Measurements from ENCODE around the gene SNAP91.
A peak's percentile ranks its signal among the peaks of the same experiment; 100 is the strongest.

GRCh38 chr6:83511901-83512681, 196.8 kb downstream of the SNAP91 start, which contains the start of gene PRSS35:
- peak in 1 of 2 donors; percentile 40 for TF ChIP-seq POLR2A (IDR thresholded peaks at IDR 0.05)
- peak; percentile 48 to 73 (median 68) for TF ChIP-seq CTCF (IDR thresholded peaks at IDR 0.05)

Data from adrenal gland (tissue), 5 donors.